H1 (cell line): ENCODE measurements around the gene MTX2. TPM values are rescaled to one million over a fixed set of nuclear protein-coding genes. Genes with fewer than 3 reads are reported as not detected.

Experiments used
- CTCF ChIA-PET: fragments of 300-600 bp; sonication (Branson Sonifier 250); formaldehyde crosslinking; loops from one replicate; lab custom pipeline; 2021; ENCODE audit not compliant: partially characterized antibody; lab: Charles Lee
- POLR2A ChIA-PET: fragments of 300-600 bp; sonication (Branson Sonifier 250); formaldehyde crosslinking; loops from one replicate; lab custom pipeline; 2021; ENCODE audit warnings: inconsistent platforms; ENCODE audit not compliant: partially characterized antibody; lab: Charles Lee
- DNase-seq, 2 experiments: peaks; one replicate each; pipeline versions ENCODE4 v3.0.0 to v3.0.0-alpha.2; 2010 to 2022; ENCODE audit warnings: low spot score in 2 of 2, low read depth in 1 of 2, mixed read lengths in 1 of 2
- FAIRE-seq: peaks from 2 replicates; lab custom pipeline; 2011; peaks lifted over from hg19 to GRCh38; lab: Jason Lieb, UNC
- H2AFZ ChIP-seq: 2 replicates; pipeline ENCODE4 v1.8.1; 2012; ENCODE audit warnings: low read length, inconsistent platforms
- H2AK5ac ChIP-seq: 2 replicates; pipeline ENCODE4 v1.6.1; 2013; ENCODE audit warnings: low read depth, low read length
- H2BK120ac ChIP-seq: replicated peaks from 2 replicates; pipeline ENCODE3; 2013; ENCODE audit warnings: low read depth, low read length, inconsistent platforms
- H2BK12ac ChIP-seq: 2 replicates; pipeline ENCODE4 v1.6.1; 2013; ENCODE audit warnings: low read depth, low read length
- H2BK15ac ChIP-seq: 2 replicates; pipeline ENCODE4 v1.6.1; 2013; ENCODE audit warnings: low read length
- H2BK20ac ChIP-seq: 2 replicates; pipeline ENCODE4 v1.6.1; 2013; ENCODE audit warnings: low read length
- H2BK5ac ChIP-seq: 2 replicates; pipeline ENCODE4 v1.6.1; 2013; ENCODE audit warnings: low read depth, low read length
- H3K14ac ChIP-seq: 2 replicates; pipeline ENCODE4 v1.6.1; 2013; ENCODE audit warnings: inconsistent platforms; ENCODE audit not compliant: insufficient read length
- H3K18ac ChIP-seq: 2 replicates; pipeline ENCODE4 v1.6.1; 2013; ENCODE audit warnings: low read length; ENCODE audit errors: extremely low read depth
- H3K23ac ChIP-seq: 2 replicates; pipeline ENCODE4 v1.6.1; 2013; ENCODE audit warnings: inconsistent platforms; ENCODE audit not compliant: insufficient read length
- H3K23me2 ChIP-seq: 2 replicates; pipeline ENCODE4 v1.6.1; 2013; ENCODE audit warnings: low read depth, low read length
- H3K27ac ChIP-seq: 2 replicates; pipeline ENCODE4 v1.6.1; 2011; ENCODE audit warnings: low read depth, low read length, inconsistent platforms
- H3K27me3 ChIP-seq, 4 experiments: replicated peaks in 1 of 4; 1 replicate in 1 of 4; 2 replicates in 3 of 4; pipeline versions ENCODE4 v1.6.1 to v1.8.1; 2011 to 2013; ENCODE audit warnings: low read length in 3 of 4, mild to moderate bottlenecking in 3 of 4, inconsistent platforms in 2 of 4, mixed read lengths in 2 of 4, moderate library complexity in 1 of 4; ENCODE audit not compliant: control insufficient read depth in 3 of 4, insufficient read depth in 3 of 4; ENCODE audit errors: extremely low read depth in 1 of 4
- H3K36me3 ChIP-seq, 4 experiments: 2 replicates each; pipeline versions ENCODE4 v1.6.1 to v1.8.1; 2011 to 2013; ENCODE audit warnings: mild to moderate bottlenecking in 4 of 4, low read length in 3 of 4, moderate library complexity in 2 of 4, control low read depth in 1 of 4, inconsistent platforms in 1 of 4; ENCODE audit not compliant: insufficient read depth in 4 of 4, control insufficient read depth in 2 of 4
- H3K4ac ChIP-seq: replicated peaks from 2 replicates; pipeline ENCODE3; 2013; ENCODE audit warnings: low read length, low read depth, mixed read lengths, inconsistent platforms; ENCODE audit not compliant: insufficient read length
- H3K4me1 ChIP-seq, 4 experiments: replicated peaks in 1 of 4; 1 replicate in 1 of 4; 2 replicates in 3 of 4; pipeline versions ENCODE4 v1.6.1 to v1.8.1; 2011 to 2013; ENCODE audit warnings: low read length in 3 of 4, inconsistent platforms in 2 of 4, mixed read lengths in 1 of 4; ENCODE audit not compliant: insufficient read depth in 4 of 4, control insufficient read depth in 3 of 4
- H3K4me2 ChIP-seq, 2 experiments: 2 replicates each; pipeline versions ENCODE4 v1.6.1 to v1.8.1; 2011 to 2013; ENCODE audit warnings: low read depth in 2 of 2, low read length in 2 of 2, control low read depth in 1 of 2, inconsistent platforms in 1 of 2, mild to moderate bottlenecking in 1 of 2; ENCODE audit not compliant: insufficient read depth in 1 of 2
- H3K4me3 ChIP-seq, 4 experiments: fragments of 200-600, 300-600 bp in 1 of 4; sonication (generic), shearing (Covaris generic), sonication (Bioruptor Twin) in 1 of 4; 2 replicates each; pipeline versions ENCODE4 v1.5.1 to v1.8.1; 2011 to 2016; ENCODE audit warnings: low read length in 4 of 4, low read depth in 3 of 4, control low read depth in 2 of 4, inconsistent platforms in 2 of 4, mild to moderate bottlenecking in 2 of 4, mixed read lengths in 1 of 4, moderate library complexity in 1 of 4; ENCODE audit not compliant: insufficient read depth in 2 of 4; ENCODE audit errors: extremely low read depth in 1 of 4
- H3K56ac ChIP-seq: replicated peaks from 2 replicates; pipeline ENCODE3; 2013; ENCODE audit warnings: low read depth, mild to moderate bottlenecking, mixed read lengths, low read length, inconsistent platforms; ENCODE audit not compliant: insufficient read length
- H3K79me1 ChIP-seq: 2 replicates; pipeline ENCODE4 v1.6.1; 2013; ENCODE audit warnings: low read depth, low read length, control low read depth
- H3K79me2 ChIP-seq, 2 experiments: 2 replicates each; pipeline versions ENCODE4 v1.6.1 to v1.8.1; 2012 to 2013; ENCODE audit warnings: low read length in 2 of 2, mild to moderate bottlenecking in 2 of 2, inconsistent platforms in 1 of 2; ENCODE audit not compliant: insufficient read depth in 2 of 2, control insufficient read depth in 1 of 2
- H3K9ac ChIP-seq, 4 experiments: replicated peaks in 1 of 4; 1 replicate in 1 of 4; 2 replicates in 3 of 4; pipeline versions ENCODE4 v1.6.1 to v1.8.1; 2011 to 2013; ENCODE audit warnings: low read depth in 3 of 4, low read length in 3 of 4, control low read depth in 2 of 4, mild to moderate bottlenecking in 2 of 4, moderate library complexity in 2 of 4, inconsistent platforms in 1 of 4; ENCODE audit errors: extremely low read depth in 1 of 4
- H3K9me3 ChIP-seq, 2 experiments: 2 replicates each; pipeline versions ENCODE4 v1.6.1 to v1.8.1; 2012 to 2013; ENCODE audit warnings: mild to moderate bottlenecking in 2 of 2, moderate library complexity in 2 of 2, control low read depth in 1 of 2, inconsistent platforms in 1 of 2, low read depth in 1 of 2, low read length in 1 of 2, mixed read lengths in 1 of 2; ENCODE audit not compliant: insufficient read depth in 2 of 2
- H4K20me1 ChIP-seq, 2 experiments: replicated peaks in 1 of 2; 2 replicates each; pipeline versions ENCODE3 to v1.8.1; 2011 to 2013; ENCODE audit warnings: inconsistent platforms in 2 of 2, low read length in 2 of 2, mild to moderate bottlenecking in 1 of 2; ENCODE audit not compliant: insufficient read depth in 2 of 2, control insufficient read depth in 1 of 2
- H4K5ac ChIP-seq: 2 replicates; pipeline ENCODE4 v1.6.1; 2013; ENCODE audit warnings: low read length, low read depth, mixed read lengths, inconsistent platforms; ENCODE audit not compliant: insufficient read length
- H4K8ac ChIP-seq: 2 replicates; pipeline ENCODE4 v1.8.0; 2013; ENCODE audit warnings: mild to moderate bottlenecking, moderate library complexity, low read length, inconsistent platforms; ENCODE audit not compliant: insufficient read depth; ENCODE audit errors: extremely low read depth
- H4K91ac ChIP-seq: replicated peaks from 2 replicates; pipeline ENCODE3; 2013; ENCODE audit warnings: low read length, mixed read lengths, inconsistent platforms; ENCODE audit not compliant: insufficient read length
- CBX8 ChIP-seq: fragments of 300-800, 300-1000 bp; sonication (generic); IDR thresholded peaks from 2 replicates; pipeline ENCODE4 v1.7.1; 2016; ENCODE audit warnings: low read depth, low read length, borderline replicate concordance
- CEBPB ChIP-seq: IDR thresholded peaks from 2 replicates; pipeline ENCODE4 v1.6.1; 2012; ENCODE audit warnings: low read depth, low read length
- CTCF ChIP-seq, 3 experiments: IDR thresholded peaks; 1 replicate in 2 of 3; 2 replicates in 1 of 3; pipeline versions ENCODE4 v1.5.1 to v1.6.1; 2011; ENCODE audit warnings: low read length in 3 of 3, mild to moderate bottlenecking in 3 of 3, inconsistent platforms in 2 of 3, low read depth in 1 of 3, moderate library complexity in 1 of 3; ENCODE audit not compliant: insufficient read depth in 1 of 3; ENCODE audit errors: control extremely low read depth in 1 of 3
- RAD21 ChIP-seq, 2 experiments: IDR thresholded peaks in 1 of 2; conservative IDR thresholded peaks in 1 of 2; 2 replicates each; pipeline ENCODE4 v1.6.1; 2011; ENCODE audit warnings: low read depth in 2 of 2, low read length in 2 of 2, improper control_type of control experiment in 1 of 2, inconsistent platforms in 1 of 2, mild to moderate bottlenecking in 1 of 2, moderate library complexity in 1 of 2
- RNF2 ChIP-seq: fragments of 200-900, 300-1000 bp; sonication (generic); IDR thresholded peaks from 2 replicates; pipeline ENCODE4 v1.7.1; 2016; ENCODE audit warnings: borderline replicate concordance, low read depth, mild to moderate bottlenecking, antibody characterized with exemption, low read length; ENCODE audit not compliant: poor library complexity, severe bottlenecking; ENCODE audit errors: missing control alignments
- WGBS, 2 experiments: shearing (Covaris generic) in 1 of 2; methylation state at CpG; one replicate each; pipeline versions ENCODE4 v1.1.6 to v1.1.7; 2013 to 2015; ENCODE audit warnings: low lambda C conversion rate in 2 of 2, mixed read lengths in 2 of 2, inconsistent platforms in 1 of 2, low coverage in 1 of 2, missing lambda C conversion rate in 1 of 2; ENCODE audit not compliant: insufficient replicate concordance in 2 of 2, insufficient coverage in 1 of 2, insufficient read length in 1 of 2; ENCODE audit errors: extremely low coverage in 1 of 2, missing lambda C conversion rate in 1 of 2; 5-methylcytosine and 5-hydroxymethylcytosine counted together
- polyA plus RNA-seq, 7 experiments: library from polyadenylated mRNA; depleted of rRNA in 3 of 7; stranded (reverse) in 5 of 7; unstranded in 2 of 7; fragments of >200 nt in 5 of 7; fragments of 200-250 nt in 2 of 7; gene quantifications; 1 replicate in 5 of 7; 2 replicates in 1 of 7; 4 replicates in 1 of 7; pipeline versions ENCODE4 v1.2.1 to v1.2.3, GENCODE V29; 2011 to 2013; ENCODE audit warnings: missing spikeins in 2 of 7, mixed read lengths in 2 of 7
- total RNA-seq: library from RNA; stranded (reverse); fragmentation: NEBNext Ultra II Directional; extraction: Animal tissue kit (Norgen Biotek cat#: 25700); gene quantifications from 2 replicates; pipeline ENCODE4 v1.2.1, GENCODE V29; 2021

MTX2 gene
- total and polyA plus RNA-seq, 2 of the 8 experiments (the other 6 are each of a cell fraction or from before 2014, with no cell fraction given): 33.5 to 38.3 TPM

- H3K27me3 ChIP-seq: no peaks in the 10 kb centered on the region
- POLR2A ChIA-PET: no interaction called here
- H3K23me2 ChIP-seq: no peaks in the 10 kb centered on the region
- CTCF ChIA-PET: interaction anchor here (0.8 to 2.5 kb wide), 4 partner anchors 9 to 245 kb away, joined by 3 to 11 read pairs (median 3); no protein-coding TSS in a partner anchor
- H3K79me2 ChIP-seq: no peaks in the 10 kb centered on the region
- H2AFZ ChIP-seq: 0 out of 2 replicates have a peak overlapping the region, but pooled peaks have one; percentile 61
- FAIRE-seq: no peak
- no peak overlapping the region for H3K18ac ChIP-seq
- no peak overlapping the region for H2BK5ac ChIP-seq
- H4K20me1 ChIP-seq: no peaks in the 10 kb centered on the region
- H3K4me1 ChIP-seq: no peaks in the 10 kb centered on the region
- no peak overlapping the region for H3K9ac ChIP-seq
- no peak overlapping the region for H4K5ac ChIP-seq
- no peak overlapping the region for H3K56ac ChIP-seq
- no peak overlapping the region for H3K4me3 ChIP-seq
- H4K8ac ChIP-seq: no peak overlapping the region
- H2BK20ac ChIP-seq: no peak overlapping the region
- no peaks in the 10 kb centered on the region for H3K36me3 ChIP-seq
- no peak overlapping the region for H3K14ac ChIP-seq
- no peak overlapping the region for H2BK15ac ChIP-seq
- WGBS, 2 experiments: 69% methylated on average over 2 of the region's 2 CpGs; no CpG with 5 or more reads in 1 of the 2 experiments
- H4K91ac ChIP-seq: no peak overlapping the region
- no peak overlapping the region for H2AK5ac ChIP-seq
- H3K23ac ChIP-seq: no peak overlapping the region
- no peak overlapping the region for H2BK12ac ChIP-seq
- H3K4ac ChIP-seq: no peak overlapping the region
- no peaks in the 10 kb centered on the region for H3K79me1 ChIP-seq
- DNase-seq: no peak
- H3K27ac ChIP-seq: no peak overlapping the region
- no peak overlapping the region for H3K4me2 ChIP-seq
- no peak overlapping the region for H2BK120ac ChIP-seq
- TF ChIP-seq CEBPB (no peak), RNF2 (no peak), RAD21 (IDR thresholded peaks at IDR 0.05 in 1 of 2, conservative IDR thresholded peaks at IDR 0.05 in 1 of 2; ENCODE audit: low read depth in 2 of 2, low read length in 2 of 2) (peak; percentile 48 to 58), CBX8 (no peak), CTCF (IDR thresholded peaks at IDR 0.05; ENCODE audit: control extremely low read depth in 1 of 3, insufficient read depth in 1 of 3, low read depth in 1 of 3, low read length in 3 of 3) (peak; percentile 17 to 38 (median 28); a peak in 3 of 4 replicates)
- no peaks in the 10 kb centered on the region for H3K9me3 ChIP-seq
Measured at GRCh38 chr2:176385838-176386237, 116.6 kb downstream of the MTX2 start.
